MCF 10A (cell line): ENCODE results near the gene GBGT1. TPM values are rescaled to one million over a fixed set of nuclear protein-coding genes. Genes with fewer than 3 reads are reported as not detected.

Experiments used
- BruUV-seq: library from RNA; stranded (reverse); fragments of 400-500 nt; replicated peaks from 2 replicates; lab custom pipeline; 2021; lab: Mats Ljungman, UMichigan
- CTCF ChIA-PET: fragments of 300-600 bp; sonication (Branson Sonifier 250); formaldehyde crosslinking; extraction: SDS; loops from one replicate; lab custom pipeline; 2021; ENCODE audit warnings: antibody characterized with exemption, inconsistent platforms; lab: Yijun Ruan, JAX
- POLR2A ChIA-PET: fragments of 300-600, 350-650 bp; sonication (Branson Sonifier 250); formaldehyde crosslinking; extraction: SDS; loops from one replicate; lab custom pipeline; 2020; ENCODE audit warnings: antibody characterized with exemption, inconsistent platforms; lab: Yijun Ruan, JAX
- DNase-seq: peaks from one replicate; pipeline ENCODE4 v3.0.0-alpha.2; 2018; ENCODE audit not compliant: unreplicated experiment
- H3K27ac Mint-ChIP-seq: one replicate; pipeline ENCODE4 v1.8.0; 2022; ENCODE audit warnings: mild to moderate bottlenecking, low read depth, mixed read lengths; ENCODE audit not compliant: unreplicated experiment
- H3K27me3 Mint-ChIP-seq: one replicate; pipeline ENCODE4 v1.8.0; 2022; ENCODE audit warnings: mixed read lengths; ENCODE audit not compliant: insufficient read depth, unreplicated experiment
- H3K36me3 Mint-ChIP-seq: one replicate; pipeline ENCODE4 v1.8.0; 2022; ENCODE audit warnings: mild to moderate bottlenecking, moderate library complexity, mixed read lengths; ENCODE audit not compliant: insufficient read depth, unreplicated experiment
- H3K4me1 Mint-ChIP-seq: one replicate; pipeline ENCODE4 v1.8.0; 2022; ENCODE audit warnings: mixed read lengths; ENCODE audit not compliant: insufficient read depth, unreplicated experiment
- H3K4me3 Mint-ChIP-seq: one replicate; pipeline ENCODE4 v1.8.0; 2022; ENCODE audit warnings: mild to moderate bottlenecking, moderate library complexity, mixed read lengths; ENCODE audit not compliant: unreplicated experiment
- H3K9me3 Mint-ChIP-seq: one replicate; pipeline ENCODE4 v1.8.0; 2022; ENCODE audit warnings: mixed read lengths; ENCODE audit not compliant: unreplicated experiment
- intact Hi-C: fragments of 100-400 bp; cut with micrococcal nuclease; formaldehyde crosslinking; loops from 2 replicates; pipeline ENCODE4 v1.14.1; 2022
- total RNA-seq: library from RNA; stranded (reverse); gene quantifications from 2 replicates; pipeline ENCODE4 v1.2.3, GENCODE V29; 2022
- TF ChIP-seq, protein P1 (sequence below): fragments of 200-600 bp; IDR thresholded peaks from one replicate; pipeline ENCODE4 v1.8.0; 2022; ENCODE audit warnings: antibody characterized with exemption, mild to moderate bottlenecking; ENCODE audit not compliant: unreplicated experiment

Gene GBGT1
- total RNA-seq, 1 experiment from 2014 or later, result not detected

DNA sequence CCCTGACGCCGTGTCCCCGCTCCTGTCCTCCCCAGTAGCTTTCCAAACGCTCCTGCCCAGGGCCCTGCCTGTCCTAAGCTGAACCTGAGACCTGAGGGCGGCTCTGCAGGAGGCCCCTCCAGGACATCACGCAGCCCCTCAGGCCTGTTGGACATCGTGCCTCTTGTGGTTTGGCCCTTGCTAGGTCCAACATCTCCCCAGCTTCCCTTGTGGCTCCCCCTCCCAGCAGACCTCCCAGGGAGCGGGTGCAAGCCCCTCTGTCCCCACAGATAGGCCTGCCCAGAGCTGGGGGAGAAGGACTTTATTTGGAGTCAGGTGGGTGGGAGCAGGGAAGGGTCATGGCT is 41.3 kb upstream of the GBGT1 start:
- no peak overlapping the region for H3K4me3 Mint-ChIP-seq
- H3K27me3 Mint-ChIP-seq, result peaks cover 8% of the 10 kb centered on the region
- POLR2A ChIA-PET, result interaction anchor here (0.6 kb wide), 1 partner anchor 73 kb away, joined by 3 read pairs; no protein-coding TSS in a partner anchor

DNA sequence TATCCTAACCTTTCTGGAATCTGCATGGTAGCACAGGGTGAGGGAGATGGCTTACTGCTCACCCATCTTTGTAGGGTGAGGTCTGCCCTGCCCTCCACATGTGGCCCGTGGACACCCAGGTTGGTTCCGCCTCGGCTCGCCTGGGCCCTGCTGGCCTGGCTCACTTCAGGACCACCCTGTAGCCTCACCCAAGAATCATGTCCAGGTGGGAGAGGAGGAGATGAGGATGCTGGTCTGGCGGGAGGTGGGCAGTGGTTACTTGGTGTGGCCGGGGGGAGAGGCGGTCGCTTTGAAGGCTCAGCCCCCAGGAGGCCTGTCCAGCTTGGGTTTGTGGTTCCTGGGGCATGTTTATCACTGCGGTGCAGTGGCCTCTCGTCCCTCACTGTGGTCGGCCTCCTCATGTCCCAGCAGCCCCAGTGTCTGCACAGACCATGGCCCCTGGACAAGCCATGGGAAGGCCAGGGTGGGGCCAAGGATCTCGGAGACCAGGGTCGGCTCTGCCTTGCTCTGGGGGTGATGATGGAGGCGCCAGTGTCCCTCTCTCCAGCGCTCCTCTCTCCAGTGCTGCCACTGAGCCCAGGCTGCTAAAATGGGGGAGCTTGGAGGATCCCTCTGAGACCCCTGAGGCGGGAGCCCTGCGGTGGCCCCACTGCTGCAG is 40.8 kb upstream of the GBGT1 start:
- Mint-ChIP-seq H3K4me3 (no peak overlapping the region), H3K9me3 (no peaks in the 10 kb centered on the region), H3K36me3 (peaks cover 6% of the 10 kb centered on the region), H3K27ac (no peak overlapping the region), H3K27me3 (peaks cover 6% of the 10 kb centered on the region), H3K4me1 (no peaks in the 10 kb centered on the region)
- POLR2A ChIA-PET, result no interaction called here
- no peak for DNase-seq
- TF ChIP-seq, protein P1, sequence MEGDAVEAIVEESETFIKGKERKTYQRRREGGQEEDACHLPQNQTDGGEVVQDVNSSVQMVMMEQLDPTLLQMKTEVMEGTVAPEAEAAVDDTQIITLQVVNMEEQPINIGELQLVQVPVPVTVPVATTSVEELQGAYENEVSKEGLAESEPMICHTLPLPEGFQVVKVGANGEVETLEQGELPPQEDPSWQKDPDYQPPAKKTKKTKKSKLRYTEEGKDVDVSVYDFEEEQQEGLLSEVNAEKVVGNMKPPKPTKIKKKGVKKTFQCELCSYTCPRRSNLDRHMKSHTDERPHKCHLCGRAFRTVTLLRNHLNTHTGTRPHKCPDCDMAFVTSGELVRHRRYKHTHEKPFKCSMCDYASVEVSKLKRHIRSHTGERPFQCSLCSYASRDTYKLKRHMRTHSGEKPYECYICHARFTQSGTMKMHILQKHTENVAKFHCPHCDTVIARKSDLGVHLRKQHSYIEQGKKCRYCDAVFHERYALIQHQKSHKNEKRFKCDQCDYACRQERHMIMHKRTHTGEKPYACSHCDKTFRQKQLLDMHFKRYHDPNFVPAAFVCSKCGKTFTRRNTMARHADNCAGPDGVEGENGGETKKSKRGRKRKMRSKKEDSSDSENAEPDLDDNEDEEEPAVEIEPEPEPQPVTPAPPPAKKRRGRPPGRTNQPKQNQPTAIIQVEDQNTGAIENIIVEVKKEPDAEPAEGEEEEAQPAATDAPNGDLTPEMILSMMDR, result no peak
- no TSS peak for BruUV-seq
- intact Hi-C loops, result no loop called here
- CTCF ChIA-PET, result interaction anchor here (1.2 kb wide), 1 partner anchor 22 kb away, joined by 4 read pairs; no protein-coding TSS in a partner anchor

More for the DNA sequence above, 41.3 kb upstream of the GBGT1 start:
- DNase-seq, result no peak
- H3K4me1 Mint-ChIP-seq, result no peaks in the 10 kb centered on the region
- intact Hi-C loops, result no loop called here
- H3K27ac Mint-ChIP-seq, result no peak overlapping the region
- no peaks in the 10 kb centered on the region for H3K9me3 Mint-ChIP-seq
- TF ChIP-seq, protein P1, result no peak
- peaks cover 6% of the 10 kb centered on the region for H3K36me3 Mint-ChIP-seq
- CTCF ChIA-PET, result interaction anchor here (1.2 kb wide), 1 partner anchor 23 kb away, joined by 4 read pairs; no protein-coding TSS in a partner anchor
- no TSS peak for BruUV-seq

DNA sequence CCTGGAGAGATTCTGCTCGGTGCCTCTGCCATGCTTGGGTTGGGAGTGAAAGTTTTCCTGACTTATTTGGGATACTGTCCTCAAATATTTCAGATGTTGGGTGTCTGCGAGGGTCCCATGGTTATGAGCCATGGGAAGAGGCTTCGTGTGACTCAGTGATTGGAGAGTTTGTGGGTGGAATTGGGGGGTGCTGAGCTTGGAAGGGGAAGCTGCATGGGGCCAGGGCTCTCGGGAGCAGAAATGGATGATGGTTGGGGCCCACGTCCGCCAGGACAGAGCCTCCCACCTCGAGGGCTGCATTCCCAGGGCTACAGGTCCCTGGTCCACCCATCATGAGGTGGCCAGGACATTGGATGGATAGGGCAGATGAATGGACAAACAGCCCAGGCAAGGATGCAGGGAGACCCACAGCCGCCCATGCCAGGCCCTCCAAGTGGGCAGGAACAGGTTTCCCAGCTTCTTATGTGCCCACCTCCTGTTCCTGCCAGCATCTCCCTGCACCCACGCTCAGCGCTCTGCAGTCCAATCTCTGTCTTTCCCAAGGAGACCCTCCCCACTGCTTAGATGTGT is 39.9 kb upstream of the GBGT1 start:
- no peak overlapping the region for H3K4me3 Mint-ChIP-seq

More for the DNA sequence above, 39.9 kb upstream of the GBGT1 start:
- intact Hi-C loops, result no loop called here
- H3K36me3 Mint-ChIP-seq, result peaks cover 6% of the 10 kb centered on the region
- TF ChIP-seq, protein P1, result no peak
- DNase-seq, result no peak
- ChIA-PET POLR2A (no interaction called here), CTCF (no interaction called here)
- no peak overlapping the region for H3K27ac Mint-ChIP-seq
- no TSS peak for BruUV-seq
- no peaks in the 10 kb centered on the region for H3K9me3 Mint-ChIP-seq
- H3K4me1 Mint-ChIP-seq, result no peaks in the 10 kb centered on the region
- H3K27me3 Mint-ChIP-seq, result peaks cover 9% of the 10 kb centered on the region
